Adrenal gland (tissue), 5 donors: ENCODE measurements around the gene RRP1.

Experiments
- CTCF ChIP-seq, 6 experiments: fragments of 450-650 bp in 4 of 6; fragments of 200-600 bp in 2 of 6; sonication (generic) in 1 of 6; IDR thresholded peaks; 1 replicate in 5 of 6; 2 replicates in 1 of 6; pipeline versions ENCODE4 v1.5.1 to v1.8.0; 2016 to 2021; ENCODE audit warnings: antibody characterized with exemption in 6 of 6, mild to moderate bottlenecking in 2 of 6, moderate library complexity in 1 of 6
- POLR2A ChIP-seq, 2 donors: fragments of 450-650 bp; IDR thresholded peaks; one replicate each; pipeline ENCODE4 v1.6.1; 2017; ENCODE audit warnings: antibody characterized with exemption in 2 of 2, mild to moderate bottlenecking in 2 of 2, moderate library complexity in 1 of 2
- donor health status: DM: no; HTN: no; CAD: no.

GRCh38 chr21:43832648-43833047 is 43.3 kb downstream of the RRP1 start:
- TF ChIP-seq CTCF (IDR thresholded peaks at IDR 0.05) (no peak), POLR2A (IDR thresholded peaks at IDR 0.05) (no peak)
